Liver (tissue), 2 donors: ENCODE measurements around the gene ELK4.

ENCODE experiments used
- RAD21 ChIP-seq, 2 donors: IDR thresholded peaks; 2 replicates each; pipeline ENCODE4 v1.6.1; 2016; ENCODE audit warnings: antibody characterized with exemption in 2 of 2, mild to moderate bottlenecking in 2 of 2
- TF ChIP-seq, protein P1 (sequence below): IDR thresholded peaks from 2 replicates; pipeline ENCODE4 v1.6.1; 2016; ENCODE audit warnings: antibody characterized with exemption
- donor health status: healthy.

DNA sequence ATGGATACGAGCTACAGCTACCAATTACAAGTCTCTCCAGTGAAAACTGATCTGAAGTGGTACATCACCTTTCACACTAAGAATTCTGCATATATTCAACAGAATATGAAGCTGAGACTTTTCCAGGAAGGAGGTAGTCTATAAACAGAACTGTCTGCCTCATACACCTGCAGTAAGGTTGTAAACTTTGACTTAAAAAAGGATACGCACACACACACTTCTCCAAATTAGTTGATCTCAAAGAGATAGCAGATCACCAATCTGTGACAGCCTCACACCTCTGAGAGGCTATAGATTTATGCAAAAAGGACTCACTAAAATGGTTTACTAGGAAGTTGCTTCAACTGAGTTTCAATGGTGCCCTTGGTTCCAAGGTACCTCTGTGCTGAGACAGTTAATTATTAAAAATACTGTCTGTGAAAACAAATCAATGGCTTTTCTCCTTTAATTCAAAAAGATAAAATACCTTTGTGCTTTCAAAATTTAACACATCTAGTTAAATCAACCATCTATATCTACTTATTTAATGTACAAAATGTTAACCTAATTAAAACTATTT lies 17.9 kb downstream of the ELK4 start:
- TF ChIP-seq RAD21 (IDR thresholded peaks at IDR 0.05) = no peak
- TF ChIP-seq, protein P1, sequence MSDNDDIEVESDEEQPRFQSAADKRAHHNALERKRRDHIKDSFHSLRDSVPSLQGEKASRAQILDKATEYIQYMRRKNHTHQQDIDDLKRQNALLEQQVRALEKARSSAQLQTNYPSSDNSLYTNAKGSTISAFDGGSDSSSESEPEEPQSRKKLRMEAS = no peak
